Activated CD4-positive, CD25-positive, alpha-beta regulatory T cell (primary cell): ENCODE results near the gene PGAM4.
"Not testable (repeated sequence)": the region's sequence is repeated elsewhere in the genome, so short reads cannot be mapped to it uniquely, and the experiment has no call there.

ENCODE experiments used
- DNase-seq, 4 experiments: peaks; one replicate each; lab custom pipeline; 2025; lab: John Stamatoyannopoulos, UW

Gene PGAM4

DNA sequence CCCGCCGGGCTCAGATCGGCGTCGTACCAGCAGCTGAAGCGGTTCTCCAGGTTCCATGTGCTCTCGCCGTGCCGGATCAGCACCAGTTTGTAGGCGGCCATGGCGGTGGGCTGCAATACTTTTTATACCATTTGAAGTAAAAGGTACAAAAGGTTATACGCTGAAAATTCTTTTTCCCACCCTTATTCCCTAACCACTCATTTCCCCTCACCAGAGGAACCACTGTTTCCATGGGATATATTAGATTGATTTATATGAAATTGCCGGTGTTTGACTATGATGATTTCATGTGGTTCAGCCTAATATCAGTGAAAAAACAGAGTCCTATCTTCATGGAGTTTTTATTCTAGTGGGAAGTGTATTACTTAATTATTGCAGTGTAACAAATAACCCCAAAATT lies at the start of gene PGAM4:
PGAM4 (minus strand) TSS at position 101 of the 400 bp plus-strand sequence; CDS start at position 101, 0 bp downstream.
- DNase-seq, result no peak

GRCh38 chrX:78011846-78012245 lies 42.4 kb upstream of the PGAM4 start:
- no peak for DNase-seq

GRCh38 chrX:77979870-77980269 lies 10.4 kb upstream of the PGAM4 start:
- no peak for DNase-seq

DNA sequence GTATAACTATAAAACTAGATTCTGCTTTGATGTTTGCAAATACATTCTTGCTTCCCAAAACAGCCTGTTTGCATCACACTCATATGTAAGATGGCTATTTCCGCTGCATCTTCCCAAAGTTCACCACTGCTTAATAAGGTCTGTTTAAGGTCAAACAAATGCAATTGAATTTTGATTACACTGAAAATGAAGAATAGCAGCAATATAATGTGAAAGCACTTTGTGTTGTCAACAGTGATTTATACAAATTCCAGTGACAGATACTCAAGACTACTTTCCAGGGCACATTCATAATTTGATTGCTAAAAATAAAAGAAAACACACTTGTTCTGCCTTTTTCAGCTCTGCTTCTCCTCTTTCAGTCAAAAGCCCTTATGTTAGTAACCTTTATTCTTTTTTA lies 8.1 kb upstream of the PGAM4 start:
- no peak for DNase-seq

DNA sequence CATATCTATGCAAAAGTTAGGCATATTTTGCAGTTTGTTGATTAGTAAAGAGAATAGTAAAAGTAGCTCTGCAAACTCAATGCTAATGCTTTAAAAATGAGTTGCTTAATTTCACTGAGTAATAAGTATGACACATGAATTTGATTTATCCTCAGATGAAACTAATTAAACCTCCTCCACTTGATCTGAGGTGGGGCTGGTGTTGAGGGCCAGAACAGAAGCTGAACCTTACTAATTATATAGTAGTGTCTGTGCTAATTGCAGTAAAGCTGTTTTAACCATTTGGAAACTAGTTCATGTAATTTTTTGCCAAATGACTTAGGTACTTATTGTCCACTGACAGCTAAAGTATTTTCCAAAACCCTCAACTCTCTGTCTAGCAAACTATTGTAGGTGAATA lies 7.7 kb upstream of the PGAM4 start:
- DNase-seq, result no peak

GRCh38 chrX:77975755-77976154 lies 6.3 kb upstream of the PGAM4 start:
- no peak for DNase-seq

DNA sequence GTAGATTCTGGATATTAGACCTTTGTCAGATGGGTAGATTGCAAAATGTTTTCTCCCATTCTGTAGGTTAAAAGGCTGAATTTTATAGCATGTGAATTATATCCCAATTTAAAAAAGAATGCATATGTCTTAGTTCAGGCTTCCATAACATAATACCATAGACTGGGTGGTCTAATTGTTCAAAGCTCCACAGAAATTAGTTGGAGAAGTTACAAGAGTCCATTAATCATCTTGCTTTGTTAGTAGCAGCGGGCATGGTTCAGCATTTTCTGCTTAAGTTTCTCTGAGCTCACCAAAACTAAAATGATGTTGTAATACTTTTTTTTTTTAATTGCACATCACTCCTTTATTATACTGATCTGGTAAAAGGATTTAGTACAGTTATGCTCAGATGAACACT lies 1.8 kb downstream of the PGAM4 start:
- DNase-seq, result no peak

DNA sequence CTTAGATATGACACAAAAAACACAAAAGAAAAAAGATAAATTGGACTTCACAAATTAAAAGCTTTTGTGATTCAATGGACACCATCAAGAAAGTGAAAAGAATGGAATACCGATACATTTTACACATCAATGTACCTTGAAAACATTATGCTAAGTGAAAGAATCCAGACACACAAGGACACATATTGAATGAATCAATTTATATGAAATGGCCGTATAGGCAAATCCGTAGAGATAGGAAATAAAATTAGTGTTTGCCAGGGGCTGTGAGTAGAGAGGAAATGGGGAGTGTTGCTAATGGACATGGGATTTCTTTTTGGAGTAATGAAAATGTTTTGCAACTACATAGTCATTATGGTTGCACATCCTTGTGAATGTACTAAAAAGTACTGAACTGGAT lies 3.1 kb downstream of the PGAM4 start:
- no peak for DNase-seq

DNA sequence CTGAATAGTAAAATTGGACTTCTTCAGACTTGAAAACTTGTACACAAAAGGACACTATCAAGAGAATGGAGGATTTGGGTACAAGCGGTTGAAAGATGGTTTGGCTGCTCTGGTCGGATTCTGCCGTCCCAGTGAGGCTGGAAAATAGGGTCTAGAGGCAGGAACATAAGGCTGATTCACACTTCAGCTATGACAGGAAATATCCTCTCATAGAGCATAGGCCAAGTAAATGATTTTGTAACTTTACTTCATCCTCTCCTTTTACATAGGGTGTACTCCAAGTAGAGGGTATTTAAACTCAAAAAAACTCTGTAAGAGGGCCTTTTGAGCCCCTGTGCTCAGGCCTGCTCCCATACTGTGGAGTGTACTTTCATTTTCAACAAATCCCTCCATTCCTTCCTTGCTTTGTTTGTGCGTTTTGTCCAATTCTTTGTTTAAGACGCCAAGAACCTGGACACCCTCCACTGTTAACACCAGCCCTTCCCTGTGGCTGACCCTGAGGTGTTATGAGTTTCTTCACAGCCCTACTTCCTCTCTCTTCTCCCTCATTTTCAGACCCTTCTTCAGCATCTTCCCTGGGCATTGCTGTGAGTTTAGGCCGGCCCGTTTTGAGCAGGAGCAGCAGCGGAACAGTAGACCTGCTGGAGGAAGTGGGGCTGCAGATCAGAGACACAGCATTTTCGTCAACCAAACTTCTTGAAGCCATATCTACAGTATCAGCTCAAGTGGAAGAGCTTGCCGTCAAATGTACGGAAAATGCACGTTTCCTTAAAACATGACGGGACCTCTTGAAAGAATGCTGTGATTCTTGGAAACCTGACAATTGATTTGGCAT lies 7.2 kb downstream of the PGAM4 start:
- no peak for DNase-seq

DNA sequence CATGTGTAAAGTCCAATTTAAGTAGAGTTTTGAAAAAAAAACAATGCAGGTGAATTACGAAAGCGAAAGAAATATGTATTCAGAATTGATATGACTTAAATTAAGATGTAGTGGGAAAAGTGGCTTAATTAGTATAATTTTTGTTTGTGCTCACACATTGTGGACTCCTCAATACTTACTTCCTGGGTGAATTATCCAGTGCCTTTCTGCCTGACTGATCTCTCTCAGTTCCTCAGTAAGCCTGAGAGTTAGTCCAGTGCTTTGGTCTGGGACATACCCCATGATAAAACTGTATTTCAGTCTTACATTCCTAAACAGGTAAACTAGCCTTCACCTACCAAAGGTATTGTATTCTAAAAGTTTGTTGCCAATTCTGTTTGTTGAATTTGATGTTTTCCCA lies 8.4 kb downstream of the PGAM4 start:
- no peak for DNase-seq

GRCh38 chrX:77960567-77960966 lies 8.9 kb downstream of the PGAM4 start:
- no peak for DNase-seq

DNA sequence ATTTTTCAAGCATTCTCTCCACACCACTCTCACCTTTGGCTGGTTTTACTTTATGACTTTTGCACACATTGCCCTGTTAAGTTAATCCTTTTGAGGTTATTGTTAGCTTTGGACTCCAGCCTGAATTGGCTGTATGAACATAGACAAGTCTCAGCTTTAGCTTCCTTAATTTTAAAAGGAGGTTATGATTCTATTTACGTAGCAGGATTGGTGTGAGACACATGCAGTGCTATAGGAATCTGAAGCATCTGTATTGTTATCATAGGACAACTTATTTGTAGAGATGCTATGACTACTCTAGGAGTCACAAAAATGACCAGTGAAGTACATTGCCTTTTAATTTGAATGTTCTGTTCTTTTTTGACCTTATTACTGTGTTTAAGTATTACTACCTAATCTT lies 15.7 kb downstream of the PGAM4 start:
- no peak for DNase-seq

- no peak for DNase-seq
Observed at GRCh38 chrX:77953302-77953701, 16.1 kb downstream of the PGAM4 start.

DNA sequence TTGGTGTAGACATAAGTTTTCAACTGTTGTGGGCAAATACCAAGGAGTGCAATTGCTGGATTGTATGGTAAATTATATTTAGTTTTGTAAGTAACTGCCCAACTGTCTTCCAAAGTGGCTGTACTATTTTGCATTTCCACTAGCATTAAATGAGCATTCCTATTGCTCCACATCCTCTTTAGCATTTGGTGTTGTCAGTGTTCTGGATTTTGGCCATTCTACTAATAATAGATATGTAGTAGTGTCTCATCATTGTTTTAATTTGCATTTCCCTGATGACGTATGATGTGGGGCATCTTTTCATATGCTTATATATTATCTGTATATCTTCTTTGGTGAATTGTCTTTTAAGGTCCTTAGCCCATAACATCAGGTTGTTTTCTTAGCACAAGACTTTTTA lies 17.3 kb downstream of the PGAM4 start:
- DNase-seq, result no peak

- no peak for DNase-seq
Observed at GRCh38 chrX:77949840-77950239, 19.6 kb downstream of the PGAM4 start.

- no peak for DNase-seq
Observed at GRCh38 chrX:77946571-77946970, 22.9 kb downstream of the PGAM4 start.

DNA sequence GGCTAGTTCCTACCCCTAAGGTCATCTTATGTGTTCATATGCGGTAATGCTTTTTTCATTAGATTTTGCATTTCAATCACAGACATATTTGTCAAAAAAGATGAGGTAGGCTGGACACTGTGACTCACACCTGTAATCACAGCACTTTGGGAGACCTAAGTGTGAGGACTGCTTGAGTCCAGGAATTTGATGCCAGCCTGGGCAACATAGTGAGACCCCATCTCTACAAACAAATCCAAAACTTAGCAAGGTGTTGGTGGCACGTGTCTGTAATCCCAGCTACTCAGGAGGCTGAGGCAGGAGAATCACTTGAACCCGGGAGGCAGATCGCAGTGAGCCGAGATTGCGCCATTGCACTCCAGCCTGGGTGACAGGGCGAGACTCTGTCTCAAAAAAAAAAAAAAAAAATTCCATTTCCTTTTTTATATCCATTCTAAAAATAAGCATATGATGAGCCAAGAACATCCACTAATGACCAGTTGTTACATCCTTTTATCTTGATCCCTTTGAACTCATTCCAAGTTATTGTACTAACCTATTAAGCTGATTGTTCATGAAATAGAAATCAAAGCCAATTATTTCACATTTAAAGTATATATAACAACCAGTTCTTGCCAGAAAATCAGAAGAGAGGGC lies 23.4 kb downstream of the PGAM4 start:
- no peak for DNase-seq

DNA sequence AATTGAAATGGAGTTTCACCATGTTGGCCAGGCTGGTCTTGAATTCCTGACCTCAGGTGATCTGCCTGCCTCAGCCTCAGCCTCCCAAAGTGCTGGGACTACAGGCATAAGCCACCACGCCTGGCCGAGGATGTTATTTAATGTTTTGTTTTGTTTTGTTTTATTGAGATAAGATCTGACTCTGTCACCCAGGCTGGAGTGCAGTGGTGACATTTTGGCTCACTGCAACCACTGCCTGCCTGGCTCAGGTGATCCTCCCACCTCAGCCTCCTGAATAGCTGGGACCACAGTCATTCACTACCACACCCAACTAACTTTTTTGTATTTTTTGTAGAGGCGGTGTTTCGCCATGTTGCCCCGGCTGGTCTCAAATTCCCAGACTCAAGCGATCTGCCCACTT lies 24.4 kb downstream of the PGAM4 start:
- not testable (repeated sequence) for DNase-seq

GRCh38 chrX:77938083-77938680 lies 31.3 kb downstream of the PGAM4 start:
- no peak for DNase-seq

DNA sequence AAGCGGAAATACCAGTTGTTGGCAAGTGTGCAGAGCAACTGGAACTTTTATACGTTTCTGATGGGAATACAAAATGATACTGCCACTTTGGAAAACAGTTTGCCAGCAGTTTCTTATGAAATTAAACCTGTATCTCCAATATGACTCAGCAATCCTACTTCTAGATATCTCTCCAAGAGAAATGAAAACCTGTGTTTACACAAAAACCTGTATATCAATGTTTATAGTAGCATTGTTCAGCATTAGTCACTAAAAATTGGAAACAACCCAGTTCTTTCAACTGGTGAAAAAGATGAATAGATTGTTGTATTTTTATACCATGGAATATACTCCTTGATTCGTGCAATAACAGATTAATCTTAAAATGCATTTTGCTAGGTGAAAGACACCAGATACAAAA lies 32.1 kb downstream of the PGAM4 start:
- no peak for DNase-seq

- DNase-seq, result no peak
Observed at GRCh38 chrX:77936299-77936698, 33.1 kb downstream of the PGAM4 start.

GRCh38 chrX:77935886-77936285 lies 33.6 kb downstream of the PGAM4 start:
- DNase-seq, result no peak

DNA sequence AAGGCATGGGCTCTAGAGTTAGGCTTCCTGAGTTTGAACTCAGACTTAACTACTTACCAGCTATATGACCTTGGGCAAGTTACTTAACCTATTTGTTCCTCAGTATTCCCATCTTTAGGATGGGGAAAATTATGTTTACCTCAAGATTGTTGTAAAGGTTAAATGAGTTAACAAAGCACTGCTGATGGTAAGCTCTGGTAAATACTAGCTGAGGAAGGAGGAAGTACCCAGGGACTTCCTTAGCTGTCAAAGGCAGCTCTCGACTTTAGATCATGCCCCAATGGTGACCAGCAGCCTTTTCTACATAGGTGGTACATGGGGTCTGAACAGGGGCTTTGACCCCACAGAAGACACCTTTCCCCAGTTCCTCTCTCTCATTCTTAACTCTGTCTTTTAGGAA lies 38.9 kb downstream of the PGAM4 start:
- no peak for DNase-seq
